HEK293T (cell line): ENCODE measurements around the gene PPARGC1A.

ENCODE experiments used
- CTCF ChIA-PET: fragments of 350-600 bp; formaldehyde crosslinking; extraction: SDS; loops from one replicate; lab custom pipeline; 2021; ENCODE audit warnings: antibody characterized with exemption, inconsistent platforms; lab: Yijun Ruan, JAX
- POLR2A ChIA-PET: fragments of 350-600 bp; formaldehyde crosslinking; extraction: SDS; loops from one replicate; lab custom pipeline; 2020; ENCODE audit warnings: antibody characterized with exemption, inconsistent platforms; lab: Yijun Ruan, JAX
- DNase-seq: peaks from one replicate; pipeline ENCODE4 v3.0.0; 2012; ENCODE audit warnings: mixed read lengths; ENCODE audit errors: extremely low spot score
- ARNT ChIP-seq: fragments of 450-650 bp; IDR thresholded peaks from 2 replicates; pipeline ENCODE4 v1.6.1; 2017; ENCODE audit warnings: mild to moderate bottlenecking
- BHLHE40 ChIP-seq: fragments of 450-650 bp; IDR thresholded peaks from 2 replicates; pipeline ENCODE4 v1.6.1; 2016; ENCODE audit warnings: mild to moderate bottlenecking, moderate library complexity, borderline replicate concordance
- CTBP1 ChIP-seq: fragments of 450-650 bp; IDR thresholded peaks from 2 replicates; pipeline ENCODE4 v1.6.1; 2016; ENCODE audit warnings: borderline replicate concordance
- ELF4 ChIP-seq: fragments of 450-650 bp; IDR thresholded peaks from 2 replicates; pipeline ENCODE4 v1.6.1; 2017; ENCODE audit warnings: antibody characterized with exemption
- FOXA1 ChIP-seq: fragments of 450-650 bp; IDR thresholded peaks from 2 replicates; pipeline ENCODE4 v1.6.1; 2016; ENCODE audit warnings: mild to moderate bottlenecking
- FOXK2 ChIP-seq: fragments of 450-650 bp; IDR thresholded peaks from 2 replicates; pipeline ENCODE4 v1.6.1; 2016; ENCODE audit warnings: mild to moderate bottlenecking
- FOXM1 ChIP-seq: fragments of 450-650 bp; IDR thresholded peaks from 2 replicates; pipeline ENCODE4 v1.6.1; 2017; ENCODE audit warnings: mild to moderate bottlenecking, borderline replicate concordance
- HDGF ChIP-seq: fragments of 450-650 bp; IDR thresholded peaks from 2 replicates; pipeline ENCODE4 v1.6.1; 2017; ENCODE audit warnings: antibody characterized with exemption, borderline replicate concordance
- L3MBTL2 ChIP-seq: fragments of 450-650 bp; conservative IDR thresholded peaks from 2 replicates; pipeline ENCODE4 v1.6.1; 2016; ENCODE audit warnings: mild to moderate bottlenecking
- LEF1 ChIP-seq: fragments of 450-650 bp; IDR thresholded peaks from 2 replicates; pipeline ENCODE4 v1.6.1; 2017; ENCODE audit warnings: mild to moderate bottlenecking, borderline replicate concordance
- NFRKB ChIP-seq: fragments of 450-650 bp; IDR thresholded peaks from 2 replicates; pipeline ENCODE4 v1.6.1; 2016; ENCODE audit warnings: mild to moderate bottlenecking, moderate library complexity
- SP1 ChIP-seq: fragments of 450-650 bp; IDR thresholded peaks from 2 replicates; pipeline ENCODE4 v1.6.1; 2017
- SUZ12 ChIP-seq: fragments of 450-650 bp; IDR thresholded peaks from 2 replicates; pipeline ENCODE4 v1.6.1; 2016; ENCODE audit warnings: mild to moderate bottlenecking
- TARDBP ChIP-seq: fragments of 450-650 bp; IDR thresholded peaks from 2 replicates; pipeline ENCODE4 v1.6.1; 2016
- ZNF384 ChIP-seq: fragments of 450-650 bp; IDR thresholded peaks from 2 replicates; pipeline ENCODE4 v1.6.1; 2016
- TF ChIP-seq, protein P1 (sequence below): fragments of 450-650 bp; IDR thresholded peaks from 2 replicates; pipeline ENCODE4 v1.6.1; 2016

Gene PPARGC1A

DNA sequence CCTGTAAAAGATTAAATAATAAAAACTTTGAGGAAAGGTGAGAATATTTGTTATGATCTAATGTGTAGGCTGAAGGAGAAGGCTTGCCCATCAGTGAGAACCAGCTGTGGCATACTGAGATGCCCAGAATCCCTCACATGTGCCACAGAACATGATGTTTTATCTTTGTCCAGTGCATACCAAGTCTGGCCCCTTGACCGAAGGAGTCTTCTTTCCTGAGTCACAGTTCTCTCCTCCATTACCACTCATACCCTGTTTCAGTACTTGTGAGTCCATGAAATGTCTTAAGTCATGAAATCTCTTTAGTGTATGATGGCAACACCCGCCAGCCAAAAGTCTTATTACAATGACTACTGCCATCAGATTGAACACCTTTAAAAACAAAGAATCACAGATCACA is 42.7 kb downstream of the PPARGC1A start:
- TF ChIP-seq BHLHE40 = no peak
- no peak for TF ChIP-seq FOXK2
- TF ChIP-seq ARNT = no peak
- no peak for TF ChIP-seq CTBP1
- TF ChIP-seq, protein P1, sequence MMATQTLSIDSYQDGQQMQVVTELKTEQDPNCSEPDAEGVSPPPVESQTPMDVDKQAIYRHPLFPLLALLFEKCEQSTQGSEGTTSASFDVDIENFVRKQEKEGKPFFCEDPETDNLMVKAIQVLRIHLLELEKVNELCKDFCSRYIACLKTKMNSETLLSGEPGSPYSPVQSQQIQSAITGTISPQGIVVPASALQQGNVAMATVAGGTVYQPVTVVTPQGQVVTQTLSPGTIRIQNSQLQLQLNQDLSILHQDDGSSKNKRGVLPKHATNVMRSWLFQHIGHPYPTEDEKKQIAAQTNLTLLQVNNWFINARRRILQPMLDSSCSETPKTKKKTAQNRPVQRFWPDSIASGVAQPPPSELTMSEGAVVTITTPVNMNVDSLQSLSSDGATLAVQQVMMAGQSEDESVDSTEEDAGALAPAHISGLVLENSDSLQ = no peak
- TF ChIP-seq SUZ12 = no peak
- no peak for TF ChIP-seq FOXM1
- TF ChIP-seq NFRKB = no peak
- no peak for TF ChIP-seq HDGF
- TF ChIP-seq SP1 = no peak
- no peak for TF ChIP-seq FOXA1
- no peak for TF ChIP-seq LEF1
- no peak for TF ChIP-seq ZNF384
- TF ChIP-seq ELF4 = no peak
- TF ChIP-seq L3MBTL2 = no peak
- DNase-seq = no peak
- POLR2A ChIA-PET = no interaction called here
- CTCF ChIA-PET = no interaction called here

DNA sequence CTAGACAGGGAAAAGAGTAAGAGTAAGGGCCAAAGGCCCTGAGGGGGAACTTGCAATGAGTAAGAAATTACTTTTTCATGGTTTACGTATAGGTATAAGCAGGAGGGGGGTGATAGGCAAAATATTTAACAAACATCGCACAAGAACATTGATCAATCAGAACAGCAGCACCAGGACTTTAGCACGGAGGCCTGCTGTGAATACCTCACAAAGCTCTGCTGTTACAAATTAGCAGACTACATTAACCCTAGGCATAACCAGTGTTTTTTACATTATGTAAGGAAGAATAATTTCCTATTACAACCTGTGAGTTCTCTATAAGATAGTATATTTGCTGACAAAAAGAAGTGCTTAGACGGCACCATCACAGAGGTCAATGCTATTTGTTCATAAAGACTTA is 44.9 kb downstream of the PPARGC1A start:
- CTCF ChIA-PET = no interaction called here
- no peak for DNase-seq
- TF ChIP-seq ELF4 (no peak), SP1 (no peak), LEF1 (no peak), L3MBTL2 (no peak), FOXA1 (no peak), BHLHE40 (no peak)
- POLR2A ChIA-PET = no interaction called here

DNA sequence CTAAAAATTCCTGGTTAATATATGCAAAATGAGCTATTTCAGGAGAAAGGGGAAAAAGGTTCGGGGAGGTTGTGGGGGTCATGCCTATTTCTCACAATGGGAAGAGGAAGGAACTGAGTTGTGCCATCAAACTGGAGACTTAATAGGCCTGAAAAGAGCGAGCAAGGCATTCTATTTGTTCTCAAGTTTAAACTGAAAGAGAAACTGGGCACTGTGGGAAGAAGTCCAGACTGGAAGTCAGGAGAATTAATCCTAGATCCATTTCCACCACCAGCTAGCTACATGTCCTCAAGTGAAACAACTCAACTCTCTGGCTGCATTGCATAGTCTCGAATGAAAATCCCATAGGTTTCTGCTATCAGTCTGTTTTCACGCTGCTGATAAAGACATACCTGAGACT is 50.6 kb downstream of the PPARGC1A start:
- ChIA-PET CTCF (no interaction called here), POLR2A (no interaction called here)
- no peak for DNase-seq
- TF ChIP-seq FOXK2 (no peak), BHLHE40 (no peak), NFRKB (no peak), FOXA1 (no peak), LEF1 (no peak), SUZ12 (no peak), SP1 (no peak), FOXM1 (no peak), ELF4 (no peak), CTBP1 (no peak), ZNF384 (no peak), HDGF (no peak), TARDBP (no peak), L3MBTL2 (no peak), ARNT (no peak)
- TF ChIP-seq, protein P1 = no peak

DNA sequence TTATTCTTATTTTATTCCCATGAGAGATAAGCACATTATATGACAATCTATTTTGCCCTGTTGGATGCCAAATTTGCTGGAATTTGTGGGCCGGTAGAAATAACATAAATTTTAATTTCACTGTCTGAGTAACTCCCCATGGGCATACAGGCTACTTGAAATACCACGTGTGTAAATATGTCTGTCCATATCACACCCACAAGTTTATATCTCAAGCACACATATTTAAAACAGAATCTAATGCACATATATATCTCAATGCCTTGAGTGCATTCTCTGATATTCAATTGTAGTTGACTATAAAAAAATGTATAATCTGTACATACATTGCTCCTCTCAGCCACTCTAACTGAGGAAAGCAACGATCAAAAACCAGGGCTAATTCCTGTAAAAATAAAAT is 51.2 kb downstream of the PPARGC1A start:
- TF ChIP-seq ELF4 (no peak), L3MBTL2 (no peak), HDGF (no peak), TARDBP (no peak), LEF1 (no peak), BHLHE40 (no peak), CTBP1 (no peak), FOXK2 (no peak), ZNF384 (no peak), ARNT (no peak), SP1 (no peak), FOXM1 (no peak), NFRKB (no peak), FOXA1 (no peak), SUZ12 (no peak)
- TF ChIP-seq, protein P1 = no peak
- ChIA-PET CTCF (no interaction called here), POLR2A (no interaction called here)
- no peak for DNase-seq

DNA sequence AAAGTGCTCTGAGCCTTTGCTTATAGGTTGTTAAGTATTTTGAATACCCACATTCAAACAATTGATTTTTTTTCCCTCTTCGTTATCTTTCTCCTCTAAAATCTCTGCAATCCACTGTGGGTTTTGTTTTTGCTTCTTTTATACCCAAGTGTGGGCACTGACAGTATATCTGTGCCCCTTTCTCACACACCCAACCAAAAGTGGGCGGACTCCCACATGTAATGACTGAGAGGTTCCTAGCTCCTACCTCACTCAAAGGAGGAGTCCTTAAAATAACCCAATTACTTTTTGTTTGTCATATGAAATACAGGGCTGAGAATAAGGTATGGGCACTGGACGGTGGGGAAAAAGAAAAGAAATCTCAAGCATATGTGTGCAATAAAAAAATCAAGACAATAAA is 51.7 kb downstream of the PPARGC1A start:
- CTCF ChIA-PET = no interaction called here
- DNase-seq = no peak
- no peak for TF ChIP-seq SP1
- no peak for TF ChIP-seq BHLHE40
- TF ChIP-seq, protein P1 = no peak
- no peak for TF ChIP-seq ARNT
- no peak for TF ChIP-seq NFRKB
- no peak for TF ChIP-seq FOXK2
- POLR2A ChIA-PET = no interaction called here

DNA sequence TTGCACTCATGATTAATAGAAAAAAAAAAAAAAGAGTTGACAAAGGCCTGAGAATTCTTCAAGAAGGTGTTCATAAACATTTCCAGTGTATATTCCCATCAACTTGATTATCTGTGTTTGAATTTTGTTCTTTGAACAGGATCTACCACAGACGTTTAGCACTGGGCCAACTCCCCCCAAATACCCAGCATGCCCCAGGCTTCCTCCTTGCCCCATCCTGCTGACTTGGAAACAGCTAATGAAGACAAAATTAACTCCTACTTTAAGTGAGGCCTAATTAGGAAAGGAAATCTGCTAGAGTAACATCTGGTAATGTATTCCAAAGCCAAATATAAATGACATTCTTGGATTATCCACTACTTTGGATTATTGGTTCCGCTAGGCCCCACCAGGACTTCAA is 52.5 kb downstream of the PPARGC1A start:
- POLR2A ChIA-PET = no interaction called here
- DNase-seq = no peak
- CTCF ChIA-PET = no interaction called here
- no peak for TF ChIP-seq NFRKB
- no peak for TF ChIP-seq ZNF384
- TF ChIP-seq FOXA1 = no peak
- TF ChIP-seq HDGF = no peak
- no peak for TF ChIP-seq FOXK2
- TF ChIP-seq CTBP1 = no peak
- TF ChIP-seq SP1 = no peak
- TF ChIP-seq LEF1 = no peak
- no peak for TF ChIP-seq TARDBP
- TF ChIP-seq FOXM1 = no peak
- TF ChIP-seq BHLHE40 = no peak
- no peak for TF ChIP-seq ELF4
- no peak for TF ChIP-seq SUZ12
- TF ChIP-seq, protein P1 = no peak
- no peak for TF ChIP-seq ARNT
- TF ChIP-seq L3MBTL2 = no peak
